ENCODE results near the gene TSEN54.

- TF ChIP-seq CTCF (conservative IDR thresholded peaks at IDR 0.05; ENCODE audit: low read length) = no peak
- TF ChIP-seq EZH2phosphoT487 (IDR thresholded peaks at IDR 0.05; ENCODE audit: borderline replicate concordance, low read depth, low read length) = no peak
These were observed 5.0 kb downstream of the TSEN54 start for GRCh38 chr17:75521290-75521689.

All from OCI-LY7 (cell line).